ENCODE measurements around the gene CCT3.
"Not testable (repeated sequence)": the region's sequence is repeated elsewhere in the genome, so short reads cannot be mapped to it uniquely, and the experiment has no call there.

- TF ChIP-seq, protein P1, sequence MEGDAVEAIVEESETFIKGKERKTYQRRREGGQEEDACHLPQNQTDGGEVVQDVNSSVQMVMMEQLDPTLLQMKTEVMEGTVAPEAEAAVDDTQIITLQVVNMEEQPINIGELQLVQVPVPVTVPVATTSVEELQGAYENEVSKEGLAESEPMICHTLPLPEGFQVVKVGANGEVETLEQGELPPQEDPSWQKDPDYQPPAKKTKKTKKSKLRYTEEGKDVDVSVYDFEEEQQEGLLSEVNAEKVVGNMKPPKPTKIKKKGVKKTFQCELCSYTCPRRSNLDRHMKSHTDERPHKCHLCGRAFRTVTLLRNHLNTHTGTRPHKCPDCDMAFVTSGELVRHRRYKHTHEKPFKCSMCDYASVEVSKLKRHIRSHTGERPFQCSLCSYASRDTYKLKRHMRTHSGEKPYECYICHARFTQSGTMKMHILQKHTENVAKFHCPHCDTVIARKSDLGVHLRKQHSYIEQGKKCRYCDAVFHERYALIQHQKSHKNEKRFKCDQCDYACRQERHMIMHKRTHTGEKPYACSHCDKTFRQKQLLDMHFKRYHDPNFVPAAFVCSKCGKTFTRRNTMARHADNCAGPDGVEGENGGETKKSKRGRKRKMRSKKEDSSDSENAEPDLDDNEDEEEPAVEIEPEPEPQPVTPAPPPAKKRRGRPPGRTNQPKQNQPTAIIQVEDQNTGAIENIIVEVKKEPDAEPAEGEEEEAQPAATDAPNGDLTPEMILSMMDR (conservative IDR thresholded peaks at IDR 0.05 in 1 of 2, IDR thresholded peaks at IDR 0.05 in 1 of 2; ENCODE audit: low read depth in 1 of 2, low read length in 2 of 2): not testable (repeated sequence)
- TF ChIP-seq EZH2 (IDR thresholded peaks at IDR 0.05; ENCODE audit: low read length, missing control alignments): not testable (repeated sequence)
Observed at GRCh38 chr1:156323179-156323578, 14.9 kb downstream of the CCT3 start.

All from fibroblast of lung (primary cell).